Astrocyte (in vitro differentiated cells and primary cell): ENCODE measurements around the gene PAFAH2.

ENCODE experiments used
- EZH2 ChIP-seq: IDR thresholded peaks from 2 replicates; pipeline ENCODE4 v1.6.1; 2012; ENCODE audit warnings: mild to moderate bottlenecking, low read length, inconsistent platforms; ENCODE audit not compliant: insufficient read depth
- TF ChIP-seq, protein P1 (sequence below): IDR thresholded peaks from 2 replicates; pipeline ENCODE4 v1.5.1; 2011; ENCODE audit warnings: low read depth, mild to moderate bottlenecking, inconsistent platforms, low read length, moderate library complexity; ENCODE audit not compliant: insufficient read depth

DNA sequence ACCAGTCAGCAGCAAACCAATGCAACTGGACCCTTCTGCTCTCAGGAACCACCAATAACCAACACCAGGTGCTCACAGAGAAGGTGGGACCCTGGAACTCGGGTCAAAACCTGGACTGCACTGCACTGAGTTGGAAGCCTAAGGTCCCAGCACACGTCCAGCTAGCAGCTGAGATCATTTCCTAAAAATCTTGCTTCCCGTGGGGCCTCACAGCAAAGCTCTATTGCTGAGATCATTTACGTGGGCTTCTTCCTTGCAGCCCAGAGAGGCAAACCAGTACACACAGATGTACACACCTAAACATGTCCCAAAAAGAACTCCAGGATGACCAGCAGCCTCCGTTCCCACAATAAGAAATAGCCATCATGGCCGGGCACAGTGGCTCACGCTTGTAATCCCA is 68.8 kb downstream of the PAFAH2 start:
- TF ChIP-seq, protein P1, sequence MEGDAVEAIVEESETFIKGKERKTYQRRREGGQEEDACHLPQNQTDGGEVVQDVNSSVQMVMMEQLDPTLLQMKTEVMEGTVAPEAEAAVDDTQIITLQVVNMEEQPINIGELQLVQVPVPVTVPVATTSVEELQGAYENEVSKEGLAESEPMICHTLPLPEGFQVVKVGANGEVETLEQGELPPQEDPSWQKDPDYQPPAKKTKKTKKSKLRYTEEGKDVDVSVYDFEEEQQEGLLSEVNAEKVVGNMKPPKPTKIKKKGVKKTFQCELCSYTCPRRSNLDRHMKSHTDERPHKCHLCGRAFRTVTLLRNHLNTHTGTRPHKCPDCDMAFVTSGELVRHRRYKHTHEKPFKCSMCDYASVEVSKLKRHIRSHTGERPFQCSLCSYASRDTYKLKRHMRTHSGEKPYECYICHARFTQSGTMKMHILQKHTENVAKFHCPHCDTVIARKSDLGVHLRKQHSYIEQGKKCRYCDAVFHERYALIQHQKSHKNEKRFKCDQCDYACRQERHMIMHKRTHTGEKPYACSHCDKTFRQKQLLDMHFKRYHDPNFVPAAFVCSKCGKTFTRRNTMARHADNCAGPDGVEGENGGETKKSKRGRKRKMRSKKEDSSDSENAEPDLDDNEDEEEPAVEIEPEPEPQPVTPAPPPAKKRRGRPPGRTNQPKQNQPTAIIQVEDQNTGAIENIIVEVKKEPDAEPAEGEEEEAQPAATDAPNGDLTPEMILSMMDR, result no peak
- TF ChIP-seq EZH2, result no peak
